Measurements from ENCODE around the gene TFRC.
"Not testable (repeated sequence)": the region's sequence is repeated elsewhere in the genome, so short reads cannot be mapped to it uniquely, and the experiment has no call there.

The TFRC gene

GRCh38 chr3:196081002-196081833 is 672 bp downstream of the TFRC start:
- H3K27ac ChIP-seq (ENCODE audit: low read depth, low read length, severe bottlenecking), result peak overlapping the region; percentile 77
- H3K4me1 ChIP-seq (ENCODE audit: control insufficient read depth, insufficient read depth, low read length, poor library complexity, severe bottlenecking), result peaks cover 6% of the 10 kb centered on the region
- 0 to 1% methylated on average over 47 to 54 of the region's 61 CpGs for WGBS, 2 experiments (ENCODE audit: insufficient coverage in 2 of 2)
- no peaks in the 10 kb centered on the region for H3K9me3 ChIP-seq (ENCODE audit: control insufficient read depth, low read length)
- H3K4me3 ChIP-seq (ENCODE audit: extremely low read depth, insufficient read depth, low read length, poor library complexity, severe bottlenecking), result peak overlapping the region; percentile 86
- peaks cover 8% of the 10 kb centered on the region for H3K36me3 ChIP-seq (ENCODE audit: control insufficient read depth, insufficient read depth, low read length)

- H3K4me3 ChIP-seq (ENCODE audit: extremely low read depth, insufficient read depth, low read length, poor library complexity, severe bottlenecking), result peak overlapping the region; percentile 86
- not testable (repeated sequence) for H3K9me3 ChIP-seq (ENCODE audit: control insufficient read depth, low read length); H3K27ac ChIP-seq (ENCODE audit: low read depth, low read length, severe bottlenecking); H3K4me1 ChIP-seq (ENCODE audit: control insufficient read depth, insufficient read depth, low read length, poor library complexity, severe bottlenecking)
- peaks cover 14% of the 10 kb centered on the region for H3K36me3 ChIP-seq (ENCODE audit: control insufficient read depth, insufficient read depth, low read length)
- 86 to 92% methylated on average over 20 to 23 of the region's 23 CpGs for WGBS, 2 experiments (ENCODE audit: insufficient coverage in 2 of 2)
Observed at GRCh38 chr3:196080101-196080846, 1.6 kb downstream of the TFRC start.

- Histone ChIP-seq H3K27ac (ENCODE audit: low read depth, low read length, severe bottlenecking) (no peak overlapping the region), H3K9me3 (ENCODE audit: control insufficient read depth, low read length) (no peaks in the 10 kb centered on the region), H3K36me3 (ENCODE audit: control insufficient read depth, insufficient read depth, low read length) (peaks cover 20% of the 10 kb centered on the region), H3K4me3 (ENCODE audit: extremely low read depth, insufficient read depth, low read length, poor library complexity, severe bottlenecking) (no peak overlapping the region), H3K4me1 (ENCODE audit: control insufficient read depth, insufficient read depth, low read length, poor library complexity, severe bottlenecking) (peaks cover 6% of the 10 kb centered on the region)
- WGBS, 2 experiments (ENCODE audit: insufficient coverage in 2 of 2), result 91 to 100% methylated on average over 3 of the region's 3 CpGs
Observed at GRCh38 chr3:196079682-196080081, 2.2 kb downstream of the TFRC start.

GRCh38 chr3:196075013-196075412 is 6.9 kb downstream of the TFRC start:
- H3K9me3 ChIP-seq (ENCODE audit: control insufficient read depth, low read length), result no peaks in the 10 kb centered on the region
- WGBS, 2 experiments (ENCODE audit: insufficient coverage in 2 of 2), result 98 to 100% methylated on average over 3 to 6 of the region's 6 CpGs
- H3K27ac ChIP-seq (ENCODE audit: low read depth, low read length, severe bottlenecking), result no peak overlapping the region
- peaks cover 58% of the 10 kb centered on the region for H3K36me3 ChIP-seq (ENCODE audit: control insufficient read depth, insufficient read depth, low read length)
- no peaks in the 10 kb centered on the region for H3K4me1 ChIP-seq (ENCODE audit: control insufficient read depth, insufficient read depth, low read length, poor library complexity, severe bottlenecking)
- no peak overlapping the region for H3K4me3 ChIP-seq (ENCODE audit: extremely low read depth, insufficient read depth, low read length, poor library complexity, severe bottlenecking)

- H3K9me3 ChIP-seq (ENCODE audit: control insufficient read depth, low read length), result no peaks in the 10 kb centered on the region
- H3K4me1 ChIP-seq (ENCODE audit: control insufficient read depth, insufficient read depth, low read length, poor library complexity, severe bottlenecking), result no peaks in the 10 kb centered on the region
- WGBS, 2 experiments (ENCODE audit: insufficient coverage in 2 of 2), result 30% methylated on average over 4 of the region's 6 CpGs; no CpG with 5 or more reads in 1 of the 2 experiments
- peaks cover 73% of the 10 kb centered on the region for H3K36me3 ChIP-seq (ENCODE audit: control insufficient read depth, insufficient read depth, low read length)
- no peak overlapping the region for H3K27ac ChIP-seq (ENCODE audit: low read depth, low read length, severe bottlenecking)
- H3K4me3 ChIP-seq (ENCODE audit: extremely low read depth, insufficient read depth, low read length, poor library complexity, severe bottlenecking), result no peak overlapping the region
Observed at GRCh38 chr3:196073255-196073753, 8.6 kb downstream of the TFRC start.

- WGBS, 2 experiments (ENCODE audit: insufficient coverage in 2 of 2), result no CpG with 5 or more reads among the region's 1 CpG
- H3K36me3 ChIP-seq (ENCODE audit: control insufficient read depth, insufficient read depth, low read length), result peaks cover 80% of the 10 kb centered on the region
Observed at GRCh38 chr3:196072313-196072712, 9.6 kb downstream of the TFRC start.

GRCh38 chr3:196068812-196069211 is 13.1 kb downstream of the TFRC start:
- 97 to 100% methylated on average over 2 to 4 of the region's 4 CpGs for WGBS, 2 experiments (ENCODE audit: insufficient coverage in 2 of 2)
- H3K4me3 ChIP-seq (ENCODE audit: extremely low read depth, insufficient read depth, low read length, poor library complexity, severe bottlenecking); H3K27ac ChIP-seq (ENCODE audit: low read depth, low read length, severe bottlenecking); H3K9me3 ChIP-seq (ENCODE audit: control insufficient read depth, low read length); H3K4me1 ChIP-seq (ENCODE audit: control insufficient read depth, insufficient read depth, low read length, poor library complexity, severe bottlenecking): not testable (repeated sequence)
- peaks cover 92% of the 10 kb centered on the region for H3K36me3 ChIP-seq (ENCODE audit: control insufficient read depth, insufficient read depth, low read length)

More at GRCh38 chr3:196072313-196072712, 9.6 kb downstream of the TFRC start:
- Histone ChIP-seq H3K4me1 (ENCODE audit: control insufficient read depth, insufficient read depth, low read length, poor library complexity, severe bottlenecking) (no peaks in the 10 kb centered on the region), H3K9me3 (ENCODE audit: control insufficient read depth, low read length) (no peaks in the 10 kb centered on the region), H3K27ac (ENCODE audit: low read depth, low read length, severe bottlenecking) (no peak overlapping the region), H3K4me3 (ENCODE audit: extremely low read depth, insufficient read depth, low read length, poor library complexity, severe bottlenecking) (no peak overlapping the region)

DNA sequence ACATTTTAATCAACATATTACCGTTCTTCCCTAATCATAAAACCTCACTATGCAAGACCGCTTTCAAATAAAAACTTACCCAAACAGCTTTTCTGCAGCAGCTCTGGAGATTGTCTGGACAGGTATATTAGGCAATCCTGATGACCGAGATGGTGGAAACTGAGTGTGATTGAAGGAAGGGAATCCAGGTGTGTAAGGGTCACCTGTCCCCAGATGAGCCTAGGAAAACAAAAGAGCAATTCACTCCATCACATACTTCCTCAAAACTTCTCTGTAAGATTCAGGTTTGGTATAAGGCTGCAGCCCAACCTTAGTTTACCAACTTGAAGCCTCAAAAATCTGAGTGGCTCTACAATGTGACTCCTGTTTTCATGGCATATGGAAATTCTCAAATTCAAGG is 14.5 kb downstream of the TFRC start:
- H3K9me3 ChIP-seq (ENCODE audit: control insufficient read depth, low read length), result no peaks in the 10 kb centered on the region
- no peaks in the 10 kb centered on the region for H3K4me1 ChIP-seq (ENCODE audit: control insufficient read depth, insufficient read depth, low read length, poor library complexity, severe bottlenecking)
- H3K27ac ChIP-seq (ENCODE audit: low read depth, low read length, severe bottlenecking), result no peak overlapping the region
- H3K4me3 ChIP-seq (ENCODE audit: extremely low read depth, insufficient read depth, low read length, poor library complexity, severe bottlenecking), result no peak overlapping the region
- peaks cover 94% of the 10 kb centered on the region for H3K36me3 ChIP-seq (ENCODE audit: control insufficient read depth, insufficient read depth, low read length)
- 94% methylated on average over 2 of the region's 3 CpGs; no CpG with 5 or more reads in 1 of the 2 experiments for WGBS, 2 experiments (ENCODE audit: insufficient coverage in 2 of 2)

DNA sequence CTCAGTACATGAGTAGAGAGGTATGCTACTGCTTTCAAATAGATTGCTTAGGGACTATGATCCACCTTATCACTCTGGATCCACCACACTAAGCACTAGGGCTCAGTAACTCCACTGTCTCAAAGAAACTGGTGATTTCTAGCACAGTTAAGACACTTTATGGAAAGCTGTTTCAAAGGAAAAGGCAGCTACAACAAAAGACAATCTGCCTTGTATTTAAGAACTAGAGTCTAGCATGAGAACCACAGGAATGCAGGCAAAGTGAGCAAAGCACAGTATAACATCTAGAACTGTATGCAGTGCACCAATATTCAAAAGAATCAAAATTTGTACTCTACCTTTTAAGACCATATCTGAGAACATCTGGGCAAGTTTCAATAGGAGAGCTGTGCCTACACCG is 17.9 kb downstream of the TFRC start:
- Histone ChIP-seq H3K4me3 (ENCODE audit: extremely low read depth, insufficient read depth, low read length, poor library complexity, severe bottlenecking) (no peak overlapping the region), H3K4me1 (ENCODE audit: control insufficient read depth, insufficient read depth, low read length, poor library complexity, severe bottlenecking) (no peaks in the 10 kb centered on the region), H3K27ac (ENCODE audit: low read depth, low read length, severe bottlenecking) (no peak overlapping the region), H3K9me3 (ENCODE audit: control insufficient read depth, low read length) (no peaks in the 10 kb centered on the region), H3K36me3 (ENCODE audit: control insufficient read depth, insufficient read depth, low read length) (peaks cover 98% of the 10 kb centered on the region)
- no CpG with 5 or more reads among the region's 1 CpG for WGBS, 2 experiments (ENCODE audit: insufficient coverage in 2 of 2)

GRCh38 chr3:196063456-196063855 is 18.4 kb downstream of the TFRC start:
- H3K27ac ChIP-seq (ENCODE audit: low read depth, low read length, severe bottlenecking), result no peak overlapping the region
- no peaks in the 10 kb centered on the region for H3K9me3 ChIP-seq (ENCODE audit: control insufficient read depth, low read length)
- H3K4me3 ChIP-seq (ENCODE audit: extremely low read depth, insufficient read depth, low read length, poor library complexity, severe bottlenecking), result no peak overlapping the region
- H3K36me3 ChIP-seq (ENCODE audit: control insufficient read depth, insufficient read depth, low read length), result peaks cover 98% of the 10 kb centered on the region
- no peaks in the 10 kb centered on the region for H3K4me1 ChIP-seq (ENCODE audit: control insufficient read depth, insufficient read depth, low read length, poor library complexity, severe bottlenecking)
- WGBS, 2 experiments (ENCODE audit: insufficient coverage in 2 of 2), result 95 to 98% methylated on average over 5 of the region's 6 CpGs
